Astrocyte of the cerebellum (primary cell): ENCODE measurements around the gene DNAJC3.
"Not testable (repeated sequence)": the region's sequence is repeated elsewhere in the genome, so short reads cannot be mapped to it uniquely, and the experiment has no call there.

ENCODE experiments used
- DNase-seq: peaks from one replicate; pipeline ENCODE4 v3.0.0-alpha.2; 2011; ENCODE audit warnings: low read depth
- H3K4me3 ChIP-seq: 2 replicates; pipeline ENCODE4 v1.5.1; 2011; ENCODE audit warnings: mild to moderate bottlenecking, low read depth, low read length, moderate library complexity
- in situ Hi-C: cut with HindIII; loops from 2 replicates; pipeline ENCODE4 v1.10.0; 2017; ENCODE audit warnings: low sequenced_read_pairs
- TF ChIP-seq, protein P1 (sequence below): IDR thresholded peaks from 2 replicates; pipeline ENCODE4 v1.5.1; 2012; ENCODE audit warnings: low read length, low read depth, moderate library complexity, mild to moderate bottlenecking; ENCODE audit errors: missing control alignments

DNAJC3 gene

DNA sequence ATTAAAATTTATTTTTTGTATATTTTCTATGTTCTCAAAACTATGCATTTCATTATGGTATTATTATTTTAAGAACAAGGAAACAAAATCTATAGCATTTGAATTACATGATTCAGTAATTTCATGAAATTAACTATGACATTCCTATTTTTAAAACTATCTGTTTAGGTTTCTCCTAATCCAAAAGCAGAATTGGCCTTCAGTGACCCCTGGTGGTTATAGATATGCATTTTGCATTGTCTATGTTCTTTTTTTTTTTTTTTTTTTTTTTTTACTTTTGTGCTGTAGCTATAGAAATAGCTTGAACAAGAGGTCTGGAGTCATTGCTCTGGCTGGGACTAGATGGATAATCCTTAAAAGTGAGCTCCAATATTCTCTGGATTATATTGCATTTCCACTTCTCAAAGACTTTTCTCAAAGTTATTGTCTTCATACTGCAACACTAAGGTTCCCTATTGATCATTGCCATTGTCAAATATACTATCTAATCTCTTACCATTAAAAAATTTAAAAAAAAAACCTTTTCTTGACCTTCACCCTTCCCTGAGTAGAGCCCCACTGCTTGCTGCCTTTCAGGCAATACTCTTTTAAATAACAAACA is 15.9 kb upstream of the DNAJC3 start:
- no peak overlapping the region for H3K4me3 ChIP-seq
- TF ChIP-seq, protein P1, sequence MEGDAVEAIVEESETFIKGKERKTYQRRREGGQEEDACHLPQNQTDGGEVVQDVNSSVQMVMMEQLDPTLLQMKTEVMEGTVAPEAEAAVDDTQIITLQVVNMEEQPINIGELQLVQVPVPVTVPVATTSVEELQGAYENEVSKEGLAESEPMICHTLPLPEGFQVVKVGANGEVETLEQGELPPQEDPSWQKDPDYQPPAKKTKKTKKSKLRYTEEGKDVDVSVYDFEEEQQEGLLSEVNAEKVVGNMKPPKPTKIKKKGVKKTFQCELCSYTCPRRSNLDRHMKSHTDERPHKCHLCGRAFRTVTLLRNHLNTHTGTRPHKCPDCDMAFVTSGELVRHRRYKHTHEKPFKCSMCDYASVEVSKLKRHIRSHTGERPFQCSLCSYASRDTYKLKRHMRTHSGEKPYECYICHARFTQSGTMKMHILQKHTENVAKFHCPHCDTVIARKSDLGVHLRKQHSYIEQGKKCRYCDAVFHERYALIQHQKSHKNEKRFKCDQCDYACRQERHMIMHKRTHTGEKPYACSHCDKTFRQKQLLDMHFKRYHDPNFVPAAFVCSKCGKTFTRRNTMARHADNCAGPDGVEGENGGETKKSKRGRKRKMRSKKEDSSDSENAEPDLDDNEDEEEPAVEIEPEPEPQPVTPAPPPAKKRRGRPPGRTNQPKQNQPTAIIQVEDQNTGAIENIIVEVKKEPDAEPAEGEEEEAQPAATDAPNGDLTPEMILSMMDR: peak; percentile 53
- no peak for DNase-seq
- in situ Hi-C loops: no loop called here

DNA sequence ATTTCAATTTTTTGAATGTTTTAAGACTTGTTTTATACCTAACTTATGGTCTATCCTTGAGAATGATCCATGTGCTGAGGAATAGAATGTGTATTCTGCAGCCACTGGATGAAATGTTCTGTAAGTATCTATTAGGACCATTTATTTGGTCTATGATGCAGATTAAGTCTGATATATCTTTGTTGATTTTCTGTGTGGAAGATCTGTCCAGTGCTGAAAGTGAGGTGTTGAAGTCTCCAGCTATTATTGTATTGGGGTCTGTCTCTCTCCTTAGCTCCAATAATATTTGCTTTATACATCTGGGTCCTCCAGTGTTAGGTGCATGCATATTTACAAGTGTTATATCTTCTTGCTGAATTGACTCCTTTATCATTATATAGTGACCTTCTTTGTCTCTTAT is 9.7 kb upstream of the DNAJC3 start:
- in situ Hi-C loops, DNase-seq, H3K4me3 ChIP-seq: not testable (repeated sequence)

DNA sequence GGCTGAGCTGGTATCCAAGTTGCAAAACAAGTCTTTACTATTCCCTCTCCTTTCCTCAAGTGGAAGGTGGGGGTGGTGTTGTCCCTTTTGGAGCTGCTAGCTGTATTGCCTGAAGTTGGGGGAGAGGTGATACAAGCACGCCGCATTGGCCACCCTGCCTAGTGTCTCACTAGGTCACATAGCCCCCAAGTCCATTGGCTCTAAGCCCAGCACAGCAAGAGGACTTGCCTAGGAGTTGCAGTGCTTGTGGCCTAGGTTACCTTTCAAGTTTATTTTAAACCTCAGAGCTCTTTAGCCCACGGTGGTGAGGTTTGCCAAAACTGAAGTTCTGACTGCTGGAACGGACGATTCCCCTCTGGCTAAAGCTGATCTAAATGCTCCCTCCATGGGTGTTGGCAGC is 5.3 kb upstream of the DNAJC3 start:
- no peak for DNase-seq
- TF ChIP-seq, protein P1: no peak
- H3K4me3 ChIP-seq: no peak overlapping the region
- in situ Hi-C loops: no loop called here

DNA sequence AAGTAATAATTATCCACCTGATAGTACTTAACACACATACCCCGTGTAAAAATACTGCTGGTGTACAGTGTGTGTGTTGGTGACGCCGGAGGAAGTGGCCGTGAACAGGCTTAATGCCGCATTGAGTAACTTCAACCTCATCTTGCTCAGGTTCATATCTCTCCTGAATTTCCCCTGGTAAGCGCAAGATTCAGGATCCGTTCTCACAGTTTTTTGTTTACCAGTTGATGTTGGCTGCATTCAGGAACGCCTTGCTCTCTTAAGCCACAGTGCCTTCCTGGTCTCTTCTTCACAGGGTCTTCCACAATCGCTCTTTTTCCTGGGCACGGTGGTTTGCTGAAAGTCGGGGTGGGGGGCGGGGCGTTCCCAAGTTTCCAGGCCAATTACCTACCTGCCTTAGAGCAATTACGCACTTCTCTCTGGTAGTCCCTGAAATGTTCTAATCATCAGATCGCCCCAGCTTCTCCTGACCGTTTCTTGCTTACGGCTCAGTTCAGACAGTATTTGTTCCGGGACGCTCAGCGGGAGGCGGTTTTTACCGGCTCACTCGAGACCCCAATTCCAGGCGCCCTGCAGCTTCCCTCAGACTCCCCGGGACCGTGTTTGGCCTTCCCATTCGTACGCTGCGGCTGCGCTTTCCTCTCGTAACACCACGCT is 706 bp upstream of the DNAJC3 start:
- no peak for DNase-seq
- in situ Hi-C loops: loop anchor here (5.0 kb wide), 2 partner anchors 94 to 156 kb away; no protein-coding TSS in a partner anchor
- TF ChIP-seq, protein P1: no peak
- peak overlapping the region; percentile 66 for H3K4me3 ChIP-seq

DNA sequence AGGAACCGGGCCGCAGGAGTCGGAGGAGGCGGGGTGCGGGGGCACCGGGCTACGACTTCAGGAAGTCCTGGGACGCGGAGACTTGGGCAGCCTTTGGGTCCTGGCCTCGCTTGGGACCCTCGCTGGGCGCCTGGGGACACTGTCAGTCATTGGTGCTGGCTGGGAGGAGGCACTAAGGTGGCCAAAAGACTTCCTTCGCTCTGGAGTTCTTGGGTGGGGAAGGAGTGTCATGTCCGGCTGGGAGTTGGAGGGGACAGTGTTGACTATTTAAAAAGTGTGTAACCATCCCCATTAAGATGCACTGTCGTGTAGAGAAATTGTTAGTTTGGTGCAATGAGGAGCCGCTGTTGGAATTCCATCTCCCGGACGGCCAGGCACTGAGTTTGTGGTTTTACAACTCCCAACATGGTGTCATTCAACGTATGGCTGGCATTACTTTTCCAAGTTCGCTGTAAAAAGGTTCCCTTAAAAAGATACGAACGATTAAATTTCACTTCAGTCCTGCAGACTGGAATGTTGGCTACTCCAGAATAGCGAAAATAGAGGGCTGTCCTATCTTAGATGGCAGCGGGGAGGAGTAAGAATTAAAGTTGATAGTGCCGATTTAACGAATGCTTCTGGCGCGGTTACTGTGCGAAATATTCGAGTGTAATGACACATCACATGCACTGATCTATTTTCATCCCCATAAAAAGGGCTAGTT is 776 bp downstream of the DNAJC3 start:
- TF ChIP-seq, protein P1: no peak
- in situ Hi-C loops: loop anchor here (5.0 kb wide), 2 partner anchors 95 to 155 kb away; no protein-coding TSS in a partner anchor
- peak; percentile 3 for DNase-seq
- peak overlapping the region; percentile 66 for H3K4me3 ChIP-seq

DNA sequence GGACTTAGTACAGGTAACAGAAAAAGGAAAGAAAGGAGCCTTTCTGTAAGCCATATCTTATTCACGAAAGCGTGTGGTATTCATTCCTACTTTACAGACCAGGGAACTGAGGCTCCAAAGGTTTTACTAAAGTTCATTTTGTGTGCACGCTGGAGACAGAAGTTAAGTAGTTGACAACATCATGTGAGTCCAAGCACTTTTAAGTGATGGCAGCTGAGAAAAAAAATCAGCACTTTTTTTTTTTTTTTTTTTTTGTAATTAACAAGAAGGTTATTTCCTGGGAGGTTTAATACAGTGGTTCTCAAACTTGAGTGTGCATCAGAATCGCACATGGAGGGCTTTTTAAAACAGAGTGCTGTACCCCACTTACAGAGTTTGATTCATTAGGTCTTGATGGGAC is 2.0 kb downstream of the DNAJC3 start:
- DNase-seq: no peak
- peak overlapping the region; percentile 66 for H3K4me3 ChIP-seq
- in situ Hi-C loops: loop anchor here (5.0 kb wide), 2 partner anchors 97 to 153 kb away; no protein-coding TSS in a partner anchor
- TF ChIP-seq, protein P1: no peak
